Ovary (tissue), 3 donors: Measurements from ENCODE around the gene SRRM1.

Source experiments
- CTCF ChIP-seq, 3 donors: fragments of 450-650 bp in 2 of 3; fragments of 200-600 bp in 1 of 3; IDR thresholded peaks; one replicate each; pipeline versions ENCODE4 v1.5.1 to v1.8.0; 2016 to 2022; ENCODE audit warnings: antibody characterized with exemption in 3 of 3, mild to moderate bottlenecking in 1 of 3
- POLR2A ChIP-seq: fragments of 450-650 bp; IDR thresholded peaks from one replicate; pipeline ENCODE4 v1.6.1; 2017; ENCODE audit warnings: antibody characterized with exemption, mild to moderate bottlenecking, moderate library complexity
- donor health status: DM: no; HTN: no; CAD: no.

- TF ChIP-seq CTCF (IDR thresholded peaks at IDR 0.05) (no peak), POLR2A (no peak)
These were observed 48.8 kb upstream of the SRRM1 start for GRCh38 chr1:24594328-24594598.
